AG09319 (cell line): ENCODE results near the gene SERPINA12.

Experiments used
- DNase-seq: peaks from one replicate; pipeline ENCODE4 v3.0.0-alpha.2; 2010; ENCODE audit warnings: low read depth; ENCODE audit errors: extremely low read depth
- CTCF ChIP-seq: IDR thresholded peaks from 2 replicates; pipeline ENCODE4 v1.5.1; 2011; ENCODE audit warnings: low read depth, mild to moderate bottlenecking, inconsistent platforms, low read length, moderate library complexity

SERPINA12 gene

GRCh38 chr14:94481468-94482131 is 27.7 kb downstream of the SERPINA12 start:
- TF ChIP-seq CTCF, result no peak
- DNase-seq, result no peak

GRCh38 chr14:94480809-94481208 is 28.5 kb downstream of the SERPINA12 start:
- TF ChIP-seq CTCF, result no peak
- DNase-seq, result no peak

- no peak for DNase-seq
- no peak for TF ChIP-seq CTCF
These were observed 30.8 kb downstream of the SERPINA12 start for GRCh38 chr14:94478420-94478819.

GRCh38 chr14:94476023-94476422 is 33.2 kb downstream of the SERPINA12 start, which contains the start of gene SERPINA9:
Gene SERPINA9, minus strand, starts transcription at chr14:94476197. Its CDS starts 6,357 bp downstream, at chr14:94469840.
- DNase-seq, result no peak
- TF ChIP-seq CTCF, result no peak

- no peak for DNase-seq
- no peak for TF ChIP-seq CTCF
These were observed 34.7 kb downstream of the SERPINA12 start for GRCh38 chr14:94474581-94475031.

GRCh38 chr14:94473666-94474410 is 35.4 kb downstream of the SERPINA12 start:
- no peak for TF ChIP-seq CTCF
- DNase-seq, result no peak

GRCh38 chr14:94472842-94473241 is 36.4 kb downstream of the SERPINA12 start:
- no peak for DNase-seq
- TF ChIP-seq CTCF, result no peak
